AG09309 (cell line): ENCODE data around the gene VAV2.

Source experiments
- DNase-seq: peaks from one replicate; pipeline ENCODE4 v3.0.0-alpha.2; 2010; ENCODE audit warnings: low read depth
- H3K4me3 ChIP-seq: 2 replicates; pipeline ENCODE4 v1.5.1; 2011; ENCODE audit warnings: mild to moderate bottlenecking, low read depth, low read length, moderate library complexity; ENCODE audit not compliant: control insufficient read depth
- TF ChIP-seq, protein P1 (sequence below): IDR thresholded peaks from 2 replicates; pipeline ENCODE4 v1.5.1; 2011; ENCODE audit warnings: mild to moderate bottlenecking, low read depth, low read length, inconsistent platforms; ENCODE audit not compliant: insufficient read depth, control insufficient read depth; ENCODE audit errors: missing control alignments

The VAV2 gene

DNA sequence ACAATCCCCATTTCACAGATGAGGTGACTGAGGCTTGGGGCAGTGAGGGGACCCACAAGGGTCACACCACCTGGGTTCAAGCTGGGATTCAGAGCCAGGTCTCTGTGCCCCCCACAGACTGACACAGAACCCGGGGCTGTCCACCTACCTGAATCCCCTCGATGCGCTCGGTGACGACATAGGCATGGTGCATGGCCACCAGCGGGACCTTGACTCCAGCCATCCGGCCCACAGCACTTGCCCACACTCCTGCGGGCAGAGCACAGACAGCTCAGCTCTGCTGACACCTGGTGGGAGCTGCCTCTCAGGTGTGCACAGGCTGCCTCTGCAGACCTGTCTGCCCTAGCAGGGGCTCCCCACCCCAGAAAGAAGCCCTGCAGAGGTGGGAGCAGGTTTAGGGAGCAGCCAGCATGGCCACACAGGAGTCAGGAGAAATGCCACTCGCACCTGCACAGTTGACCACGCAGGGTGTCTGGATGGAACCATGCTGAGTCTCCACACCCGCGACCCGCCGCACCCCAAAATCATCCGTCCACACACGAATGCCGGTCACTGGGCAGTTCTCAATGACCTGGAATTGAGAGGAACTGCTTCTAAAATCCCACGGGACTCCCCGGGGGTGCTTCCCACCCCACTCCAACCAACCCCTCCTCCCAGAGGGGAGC, 262.4 kb downstream of the VAV2 start:
- TF ChIP-seq, protein P1, sequence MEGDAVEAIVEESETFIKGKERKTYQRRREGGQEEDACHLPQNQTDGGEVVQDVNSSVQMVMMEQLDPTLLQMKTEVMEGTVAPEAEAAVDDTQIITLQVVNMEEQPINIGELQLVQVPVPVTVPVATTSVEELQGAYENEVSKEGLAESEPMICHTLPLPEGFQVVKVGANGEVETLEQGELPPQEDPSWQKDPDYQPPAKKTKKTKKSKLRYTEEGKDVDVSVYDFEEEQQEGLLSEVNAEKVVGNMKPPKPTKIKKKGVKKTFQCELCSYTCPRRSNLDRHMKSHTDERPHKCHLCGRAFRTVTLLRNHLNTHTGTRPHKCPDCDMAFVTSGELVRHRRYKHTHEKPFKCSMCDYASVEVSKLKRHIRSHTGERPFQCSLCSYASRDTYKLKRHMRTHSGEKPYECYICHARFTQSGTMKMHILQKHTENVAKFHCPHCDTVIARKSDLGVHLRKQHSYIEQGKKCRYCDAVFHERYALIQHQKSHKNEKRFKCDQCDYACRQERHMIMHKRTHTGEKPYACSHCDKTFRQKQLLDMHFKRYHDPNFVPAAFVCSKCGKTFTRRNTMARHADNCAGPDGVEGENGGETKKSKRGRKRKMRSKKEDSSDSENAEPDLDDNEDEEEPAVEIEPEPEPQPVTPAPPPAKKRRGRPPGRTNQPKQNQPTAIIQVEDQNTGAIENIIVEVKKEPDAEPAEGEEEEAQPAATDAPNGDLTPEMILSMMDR = no peak
- no peak for DNase-seq
- H3K4me3 ChIP-seq = no peak overlapping the region

- no peak overlapping the region for H3K4me3 ChIP-seq
- TF ChIP-seq, protein P1 = no peak
- DNase-seq = no peak
Observed at GRCh38 chr9:133728856-133729616, 263.1 kb downstream of the VAV2 start.

- TF ChIP-seq, protein P1 = no peak
- DNase-seq = no peak
- no peak overlapping the region for H3K4me3 ChIP-seq
Observed at GRCh38 chr9:133727876-133728441, 264.2 kb downstream of the VAV2 start.

GRCh38 chr9:133727277-133727875, 264.7 kb downstream of the VAV2 start:
- no peak for DNase-seq
- TF ChIP-seq, protein P1 = no peak
- no peak overlapping the region for H3K4me3 ChIP-seq

- no peak for DNase-seq
- TF ChIP-seq, protein P1 = peak; percentile 54
- no peak overlapping the region for H3K4me3 ChIP-seq
Observed at GRCh38 chr9:133726401-133727276, 265.5 kb downstream of the VAV2 start.

GRCh38 chr9:133725886-133726285, 266.2 kb downstream of the VAV2 start:
- DNase-seq = no peak
- TF ChIP-seq, protein P1 = no peak
- no peak overlapping the region for H3K4me3 ChIP-seq
